GM23338 (cell line): ENCODE measurements around the gene RTKN.

ENCODE experiments used
- CREB1 ChIP-seq: fragments of 250-450 bp; sonication (Bioruptor Pico); IDR thresholded peaks from 2 replicates; pipeline ENCODE4 v1.5.0; 2020; ENCODE audit warnings: low read depth, mild to moderate bottlenecking, moderate library complexity
- EZH2 ChIP-seq: fragments of 200-600 bp; sonication (generic); IDR thresholded peaks from one replicate; pipeline ENCODE4 v1.8.0; 2017; ENCODE audit warnings: antibody characterized with exemption, mild to moderate bottlenecking, low read depth; ENCODE audit not compliant: unreplicated experiment
- EZH2phosphoT487 ChIP-seq: fragments of 200-600 bp; sonication (generic); IDR thresholded peaks from one replicate; pipeline ENCODE4 v1.8.1; 2018; ENCODE audit warnings: antibody characterized with exemption; ENCODE audit not compliant: unreplicated experiment
- POLR2AphosphoS5 ChIP-seq: IDR thresholded peaks from 2 replicates; pipeline ENCODE4 v1.6.1; 2016; ENCODE audit warnings: antibody characterized with exemption, low read depth
- REST ChIP-seq: IDR thresholded peaks from one replicate; pipeline ENCODE4 v1.6.1; 2018; ENCODE audit warnings: antibody characterized with exemption; ENCODE audit not compliant: unreplicated experiment
- TF ChIP-seq, protein P1 (sequence below), 2 experiments: fragments of 200-600 bp in 1 of 2; sonication (generic) in 1 of 2; conservative IDR thresholded peaks; 2 replicates each; pipeline versions ENCODE4 v1.5.1 to v1.6.1; 2016 to 2017; ENCODE audit warnings: antibody characterized with exemption in 2 of 2, low read depth in 2 of 2, mild to moderate bottlenecking in 2 of 2, moderate library complexity in 1 of 2

- TF ChIP-seq EZH2phosphoT487, result no peak
- TF ChIP-seq, protein P1, sequence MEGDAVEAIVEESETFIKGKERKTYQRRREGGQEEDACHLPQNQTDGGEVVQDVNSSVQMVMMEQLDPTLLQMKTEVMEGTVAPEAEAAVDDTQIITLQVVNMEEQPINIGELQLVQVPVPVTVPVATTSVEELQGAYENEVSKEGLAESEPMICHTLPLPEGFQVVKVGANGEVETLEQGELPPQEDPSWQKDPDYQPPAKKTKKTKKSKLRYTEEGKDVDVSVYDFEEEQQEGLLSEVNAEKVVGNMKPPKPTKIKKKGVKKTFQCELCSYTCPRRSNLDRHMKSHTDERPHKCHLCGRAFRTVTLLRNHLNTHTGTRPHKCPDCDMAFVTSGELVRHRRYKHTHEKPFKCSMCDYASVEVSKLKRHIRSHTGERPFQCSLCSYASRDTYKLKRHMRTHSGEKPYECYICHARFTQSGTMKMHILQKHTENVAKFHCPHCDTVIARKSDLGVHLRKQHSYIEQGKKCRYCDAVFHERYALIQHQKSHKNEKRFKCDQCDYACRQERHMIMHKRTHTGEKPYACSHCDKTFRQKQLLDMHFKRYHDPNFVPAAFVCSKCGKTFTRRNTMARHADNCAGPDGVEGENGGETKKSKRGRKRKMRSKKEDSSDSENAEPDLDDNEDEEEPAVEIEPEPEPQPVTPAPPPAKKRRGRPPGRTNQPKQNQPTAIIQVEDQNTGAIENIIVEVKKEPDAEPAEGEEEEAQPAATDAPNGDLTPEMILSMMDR (conservative IDR thresholded peaks at IDR 0.05; ENCODE audit: low read depth in 2 of 2), result no peak
- TF ChIP-seq POLR2AphosphoS5, result no peak
- no peak for TF ChIP-seq EZH2
- TF ChIP-seq CREB1, result no peak
- no peak for TF ChIP-seq REST
Observed at GRCh38 chr2:74381751-74382150, 60.0 kb downstream of the RTKN start.
